Measurements from ENCODE around the gene BGN. TPM values are rescaled to one million over a fixed set of nuclear protein-coding genes. Genes with fewer than 3 reads are reported as not detected.

The BGN gene
- total RNA-seq, 1 experiment from 2014 or later, result 6.6 TPM

GRCh38 chrX:153460826-153461225 lies 34.0 kb upstream of the BGN start:
- peak; percentile 17 for DNase-seq (ENCODE audit: low read depth)

GRCh38 chrX:153462291-153462690 lies 32.5 kb upstream of the BGN start:
- no peak for DNase-seq (ENCODE audit: low read depth)

- no peak for DNase-seq (ENCODE audit: low read depth)
These were observed 31.7 kb upstream of the BGN start for GRCh38 chrX:153463031-153463430.

GRCh38 chrX:153463556-153463955 lies 31.2 kb upstream of the BGN start:
- no peak for DNase-seq (ENCODE audit: low read depth)

- DNase-seq (ENCODE audit: low read depth), result no peak
These were observed 30.7 kb upstream of the BGN start for GRCh38 chrX:153464116-153464515.

GRCh38 chrX:153465691-153466380 lies 28.9 kb upstream of the BGN start:
- DNase-seq (ENCODE audit: low read depth), result no peak

GRCh38 chrX:153468008-153468580 lies 26.7 kb upstream of the BGN start:
- DNase-seq (ENCODE audit: low read depth), result no peak

GRCh38 chrX:153469811-153470410 lies 24.9 kb upstream of the BGN start:
- DNase-seq (ENCODE audit: low read depth), result peak; percentile 23

GRCh38 chrX:153470411-153471363 lies 24.1 kb upstream of the BGN start, which contains the start of gene HAUS7:
TSS of gene HAUS7 (minus strand) at chrX:153470576. CDS start at chrX:153470557, 19 bp downstream.
- peak; percentile 81 for DNase-seq (ENCODE audit: low read depth)

- DNase-seq (ENCODE audit: low read depth), result peak; percentile 13
These were observed 23.0 kb upstream of the BGN start for GRCh38 chrX:153471663-153472280.

GRCh38 chrX:153473126-153473525 lies 21.7 kb upstream of the BGN start:
- DNase-seq (ENCODE audit: low read depth), result no peak

GRCh38 chrX:153474266-153474665 lies 20.5 kb upstream of the BGN start:
- DNase-seq (ENCODE audit: low read depth), result no peak

GRCh38 chrX:153474718-153475117 lies 20.1 kb upstream of the BGN start:
- DNase-seq (ENCODE audit: low read depth), result no peak

- no peak for DNase-seq (ENCODE audit: low read depth)
These were observed 19.5 kb upstream of the BGN start for GRCh38 chrX:153475271-153475670.

GRCh38 chrX:153475751-153476281 lies 19.0 kb upstream of the BGN start:
- no peak for DNase-seq (ENCODE audit: low read depth)

GRCh38 chrX:153476666-153477363 lies 18.0 kb upstream of the BGN start:
- DNase-seq (ENCODE audit: low read depth), result peak; percentile 75

GRCh38 chrX:153477364-153477857 lies 17.4 kb upstream of the BGN start:
- no peak for DNase-seq (ENCODE audit: low read depth)

- DNase-seq (ENCODE audit: low read depth), result no peak
These were observed 16.9 kb upstream of the BGN start for GRCh38 chrX:153477901-153478300.

- DNase-seq (ENCODE audit: low read depth), result no peak
These were observed 16.0 kb upstream of the BGN start for GRCh38 chrX:153478746-153479145.

GRCh38 chrX:153481043-153481442 lies 13.7 kb upstream of the BGN start:
- no peak for DNase-seq (ENCODE audit: low read depth)

Data from RPMI7951 (cell line).